A549 (cell line): ENCODE measurements around the gene VPS37B.

Experiments used
- CHD4 ChIP-seq: fragments of 200-600 bp; sonication (generic); IDR thresholded peaks from 2 replicates; pipeline ENCODE4 v1.6.1; 2016; ENCODE audit warnings: antibody characterized with exemption, mild to moderate bottlenecking, borderline replicate concordance
- CTCF ChIP-seq: fragments of >200 bp; sonication (Bioruptor Twin); formaldehyde crosslinking; IDR thresholded peaks from 3 replicates; pipeline ENCODE4 v1.5.1; 2016
- EP300 ChIP-seq, 2 experiments: fragments of >200 bp; sonication (Bioruptor Twin); formaldehyde crosslinking; IDR thresholded peaks; 2 replicates in 1 of 2; 3 replicates in 1 of 2; pipeline ENCODE4 v1.6.1; 2016 to 2017
- HDAC2 ChIP-seq: fragments of 200-600 bp; sonication (generic); IDR thresholded peaks from 2 replicates; pipeline ENCODE4 v1.6.1; 2016
- HEYL ChIP-seq: fragments of 250-450 bp; sonication (Bioruptor Pico); IDR thresholded peaks from 2 replicates; pipeline ENCODE4 v1.8.0; 2021; ENCODE audit warnings: mild to moderate bottlenecking, moderate library complexity
- MAX ChIP-seq: IDR thresholded peaks from 2 replicates; pipeline ENCODE4 v1.6.1; 2012
- POLR2A ChIP-seq: IDR thresholded peaks from 2 replicates; pipeline ENCODE4 v1.6.1; 2012; ENCODE audit warnings: mild to moderate bottlenecking, low read length
- POLR2AphosphoS2 ChIP-seq: conservative IDR thresholded peaks from 2 replicates; pipeline ENCODE4 v1.6.1; 2012; ENCODE audit warnings: low read length, improper control_type of control experiment, inconsistent platforms
- RAD21 ChIP-seq, 2 experiments: fragments of >200 bp in 1 of 2; sonication (Bioruptor Twin) in 1 of 2; formaldehyde crosslinking in 1 of 2; IDR thresholded peaks in 1 of 2; conservative IDR thresholded peaks in 1 of 2; 2 replicates in 1 of 2; 3 replicates in 1 of 2; pipeline ENCODE4 v1.6.1; 2012 to 2018; ENCODE audit warnings: inconsistent platforms in 1 of 2
- REST ChIP-seq: fragments of 200-600 bp; sonication (generic); IDR thresholded peaks from 2 replicates; pipeline ENCODE4 v1.6.1; 2016; ENCODE audit warnings: antibody characterized with exemption, mild to moderate bottlenecking, moderate library complexity
- RNF2 ChIP-seq: fragments of 200-600 bp; sonication (generic); IDR thresholded peaks from 2 replicates; pipeline ENCODE4 v1.6.1; 2016; ENCODE audit warnings: low read depth, mild to moderate bottlenecking, antibody characterized with exemption, moderate library complexity, borderline replicate concordance
- TP53 ChIP-seq: fragments of 250-450 bp; sonication (Bioruptor Pico); IDR thresholded peaks from 2 replicates; pipeline ENCODE4 v1.5.0; 2021; ENCODE audit warnings: mild to moderate bottlenecking, moderate library complexity
- USF2 ChIP-seq: fragments of 450-650 bp; IDR thresholded peaks from 2 replicates; pipeline ENCODE4 v1.6.1; 2014; ENCODE audit warnings: antibody characterized with exemption

GRCh38 chr12:122894193-122895121 is 1.5 kb downstream of the VPS37B start:
- no peak for TF ChIP-seq HDAC2
- no peak for TF ChIP-seq CTCF
- TF ChIP-seq TP53 (CRISPR knock-in tag): no peak
- no peak for TF ChIP-seq EP300 (IDR thresholded peaks at IDR 0.05)
- TF ChIP-seq RNF2: no peak
- no peak for TF ChIP-seq POLR2A
- no peak for TF ChIP-seq REST
- TF ChIP-seq MAX: no peak
- no peak for TF ChIP-seq CHD4
- TF ChIP-seq USF2: no peak
- no peak for TF ChIP-seq HEYL (CRISPR knock-in tag)
- no peak for TF ChIP-seq RAD21 (conservative IDR thresholded peaks at IDR 0.05 in 1 of 2, IDR thresholded peaks at IDR 0.05 in 1 of 2)
- TF ChIP-seq POLR2AphosphoS2: no peak
